22Rv1 (cell line): ENCODE data around the gene GMDS.

Source experiments
- ZFX ChIP-seq: fragments of 450-650 bp; IDR thresholded peaks from 2 replicates; pipeline ENCODE4 v1.6.1; 2017; ENCODE audit warnings: antibody characterized with exemption, borderline replicate concordance
- TF ChIP-seq, protein P1 (sequence below): fragments of 450-650 bp; IDR thresholded peaks from 2 replicates; pipeline ENCODE4 v1.5.1; 2017; ENCODE audit warnings: mild to moderate bottlenecking

- TF ChIP-seq, protein P1, sequence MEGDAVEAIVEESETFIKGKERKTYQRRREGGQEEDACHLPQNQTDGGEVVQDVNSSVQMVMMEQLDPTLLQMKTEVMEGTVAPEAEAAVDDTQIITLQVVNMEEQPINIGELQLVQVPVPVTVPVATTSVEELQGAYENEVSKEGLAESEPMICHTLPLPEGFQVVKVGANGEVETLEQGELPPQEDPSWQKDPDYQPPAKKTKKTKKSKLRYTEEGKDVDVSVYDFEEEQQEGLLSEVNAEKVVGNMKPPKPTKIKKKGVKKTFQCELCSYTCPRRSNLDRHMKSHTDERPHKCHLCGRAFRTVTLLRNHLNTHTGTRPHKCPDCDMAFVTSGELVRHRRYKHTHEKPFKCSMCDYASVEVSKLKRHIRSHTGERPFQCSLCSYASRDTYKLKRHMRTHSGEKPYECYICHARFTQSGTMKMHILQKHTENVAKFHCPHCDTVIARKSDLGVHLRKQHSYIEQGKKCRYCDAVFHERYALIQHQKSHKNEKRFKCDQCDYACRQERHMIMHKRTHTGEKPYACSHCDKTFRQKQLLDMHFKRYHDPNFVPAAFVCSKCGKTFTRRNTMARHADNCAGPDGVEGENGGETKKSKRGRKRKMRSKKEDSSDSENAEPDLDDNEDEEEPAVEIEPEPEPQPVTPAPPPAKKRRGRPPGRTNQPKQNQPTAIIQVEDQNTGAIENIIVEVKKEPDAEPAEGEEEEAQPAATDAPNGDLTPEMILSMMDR = no peak
- TF ChIP-seq ZFX = no peak
Measured at GRCh38 chr6:1609648-1610496, 635.5 kb downstream of the GMDS start, which contains the start of gene FOXC1.
